ENCODE measurements around the gene LGALSL.

DNA sequence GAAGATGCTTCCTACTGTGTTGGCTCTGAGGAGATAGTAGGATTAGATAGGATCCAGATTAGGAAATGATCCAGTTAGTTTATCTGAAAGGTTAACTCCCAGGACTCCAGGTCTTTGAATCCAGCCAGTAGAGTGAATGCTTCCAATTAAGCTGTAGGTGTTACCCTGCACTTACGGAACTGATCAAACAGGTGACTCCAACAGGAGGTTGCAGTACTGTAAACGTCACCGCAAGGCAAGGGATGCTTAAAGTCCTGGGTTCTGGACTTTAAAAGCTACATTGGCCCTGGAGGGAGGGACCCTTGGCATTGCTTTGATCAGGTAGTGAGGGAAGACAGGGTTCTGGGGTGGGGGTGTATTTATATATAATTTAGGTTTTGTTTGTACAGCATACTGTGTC, 5.6 kb downstream of the LGALSL start:
- TF ChIP-seq, protein P1, sequence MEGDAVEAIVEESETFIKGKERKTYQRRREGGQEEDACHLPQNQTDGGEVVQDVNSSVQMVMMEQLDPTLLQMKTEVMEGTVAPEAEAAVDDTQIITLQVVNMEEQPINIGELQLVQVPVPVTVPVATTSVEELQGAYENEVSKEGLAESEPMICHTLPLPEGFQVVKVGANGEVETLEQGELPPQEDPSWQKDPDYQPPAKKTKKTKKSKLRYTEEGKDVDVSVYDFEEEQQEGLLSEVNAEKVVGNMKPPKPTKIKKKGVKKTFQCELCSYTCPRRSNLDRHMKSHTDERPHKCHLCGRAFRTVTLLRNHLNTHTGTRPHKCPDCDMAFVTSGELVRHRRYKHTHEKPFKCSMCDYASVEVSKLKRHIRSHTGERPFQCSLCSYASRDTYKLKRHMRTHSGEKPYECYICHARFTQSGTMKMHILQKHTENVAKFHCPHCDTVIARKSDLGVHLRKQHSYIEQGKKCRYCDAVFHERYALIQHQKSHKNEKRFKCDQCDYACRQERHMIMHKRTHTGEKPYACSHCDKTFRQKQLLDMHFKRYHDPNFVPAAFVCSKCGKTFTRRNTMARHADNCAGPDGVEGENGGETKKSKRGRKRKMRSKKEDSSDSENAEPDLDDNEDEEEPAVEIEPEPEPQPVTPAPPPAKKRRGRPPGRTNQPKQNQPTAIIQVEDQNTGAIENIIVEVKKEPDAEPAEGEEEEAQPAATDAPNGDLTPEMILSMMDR (IDR thresholded peaks at IDR 0.05): no peak
- TF ChIP-seq POLR2A (IDR thresholded peaks at IDR 0.05): no peak
